Germinal center (tissue), 1 donor: ENCODE results near the gene CNPY4.

Experiments
- DNase-seq: peaks from one replicate; pipeline ENCODE4 v3.0.0; 2012; ENCODE audit warnings: mixed read lengths, low spot score

The CNPY4 gene

DNA sequence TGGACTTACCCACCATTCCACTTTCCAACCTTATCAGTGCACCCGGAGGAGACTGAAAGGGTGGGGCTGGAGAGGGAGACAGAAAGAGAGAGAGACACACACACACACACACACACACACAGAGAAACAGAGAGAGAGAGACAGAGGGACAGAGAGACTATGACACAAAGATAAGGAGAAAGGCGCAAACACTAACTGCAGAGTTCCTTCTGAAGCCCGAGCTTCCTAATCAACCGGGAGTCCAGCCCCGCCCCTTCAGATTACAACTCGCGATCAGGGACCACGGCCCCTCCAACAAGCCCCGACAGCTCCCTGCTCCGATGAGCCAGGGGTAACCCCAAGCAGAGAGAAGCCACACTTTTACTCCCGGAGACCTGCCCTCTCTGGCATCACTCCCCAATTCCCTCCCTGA is 48.5 kb downstream of the CNPY4 start:
- no peak for DNase-seq

GRCh38 chr7:100169147-100169850 is 49.9 kb downstream of the CNPY4 start:
- DNase-seq = no peak

GRCh38 chr7:100170101-100170897 is 50.9 kb downstream of the CNPY4 start:
- DNase-seq = no peak

DNA sequence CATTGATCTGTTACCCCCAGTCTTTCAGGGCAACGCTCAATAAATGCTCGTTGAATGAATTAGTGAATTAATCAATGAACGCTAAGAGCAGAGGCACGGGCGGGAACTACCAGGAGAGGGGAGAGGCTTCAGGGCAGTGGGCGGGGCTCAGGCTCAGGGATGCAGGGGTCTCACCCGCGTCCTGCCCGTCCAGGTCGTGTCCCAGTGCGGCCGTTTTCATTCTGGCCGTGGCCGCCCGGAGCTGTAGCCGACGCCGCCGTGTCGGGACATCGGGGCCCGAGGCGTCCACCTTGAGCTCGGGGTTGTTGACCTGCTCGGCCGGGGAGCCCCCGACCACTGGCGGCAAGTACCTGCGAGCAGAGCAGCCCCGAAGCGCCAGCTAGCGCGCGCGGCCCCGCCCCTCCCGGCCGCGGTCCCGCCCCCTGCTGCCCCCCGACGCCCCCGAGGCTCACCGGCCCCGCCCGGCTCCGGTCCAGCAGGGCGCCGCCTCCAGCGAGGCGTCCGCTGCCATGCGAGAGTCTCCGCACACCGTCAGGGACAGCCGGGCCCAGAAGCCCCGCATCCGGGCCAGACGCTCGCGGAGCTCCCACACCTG is 51.8 kb downstream of the CNPY4 start:
- peak; percentile 51 for DNase-seq

DNA sequence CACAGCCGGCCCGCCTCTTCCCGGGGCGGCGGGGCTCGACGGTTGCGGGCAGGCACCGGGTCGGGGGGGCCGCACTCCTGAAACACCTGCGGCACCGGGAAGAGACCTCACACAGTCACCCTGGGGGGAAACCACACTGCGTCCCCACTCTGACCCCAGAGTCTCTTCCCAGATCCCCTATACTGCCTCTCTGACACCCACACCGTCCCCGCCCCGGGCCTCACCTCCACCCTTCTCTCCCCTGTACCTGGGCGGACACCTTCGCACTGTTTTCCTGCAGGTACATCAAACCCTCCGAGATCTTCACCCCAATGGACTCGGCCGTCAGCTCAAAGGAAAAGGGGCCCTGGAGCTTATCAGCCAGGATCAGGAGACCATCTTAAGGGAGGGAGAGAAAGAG is 52.4 kb downstream of the CNPY4 start:
- no peak for DNase-seq

- DNase-seq = no peak
Observed at GRCh38 chr7:100173806-100174495, 54.5 kb downstream of the CNPY4 start.

DNA sequence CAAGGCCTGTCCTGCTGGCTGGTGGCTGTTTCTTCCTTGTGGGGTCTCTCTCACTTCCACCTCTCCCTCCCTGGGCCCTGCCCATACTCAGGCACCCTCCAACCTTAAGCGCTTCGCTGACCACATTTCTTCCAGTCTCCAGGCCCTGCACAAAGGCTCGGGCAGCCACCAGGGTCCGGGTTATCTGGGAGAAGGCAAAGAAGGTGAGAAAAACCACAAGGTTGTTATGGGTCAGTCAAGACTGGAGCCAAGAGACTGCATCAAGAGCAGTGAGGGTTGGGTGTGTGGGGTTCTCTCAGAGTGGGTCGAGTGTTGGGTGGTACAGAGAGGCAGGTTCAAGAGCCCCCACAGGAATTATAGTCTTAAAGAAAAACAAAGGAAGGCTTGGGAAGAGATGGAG is 55.1 kb downstream of the CNPY4 start:
- no peak for DNase-seq
